Head of caudate nucleus (tissue), 42 donors: ENCODE results near the gene UBXN2A.
"Not testable (repeated sequence)": the region's sequence is repeated elsewhere in the genome, so short reads cannot be mapped to it uniquely, and the experiment has no call there.

Experiments
- DNase-seq, 42 donors: peaks; one replicate each; pipeline versions ENCODE4 v3.0.0 to v3.0.0-alpha.2; 2020 to 2021; ENCODE audit warnings: mixed read lengths in 7 of 42
- intact Hi-C: fragments of 100-400 bp; cut with DNase I; formaldehyde crosslinking; loops from one replicate; pipeline ENCODE4 v1.15.0; 2022

UBXN2A gene

DNA sequence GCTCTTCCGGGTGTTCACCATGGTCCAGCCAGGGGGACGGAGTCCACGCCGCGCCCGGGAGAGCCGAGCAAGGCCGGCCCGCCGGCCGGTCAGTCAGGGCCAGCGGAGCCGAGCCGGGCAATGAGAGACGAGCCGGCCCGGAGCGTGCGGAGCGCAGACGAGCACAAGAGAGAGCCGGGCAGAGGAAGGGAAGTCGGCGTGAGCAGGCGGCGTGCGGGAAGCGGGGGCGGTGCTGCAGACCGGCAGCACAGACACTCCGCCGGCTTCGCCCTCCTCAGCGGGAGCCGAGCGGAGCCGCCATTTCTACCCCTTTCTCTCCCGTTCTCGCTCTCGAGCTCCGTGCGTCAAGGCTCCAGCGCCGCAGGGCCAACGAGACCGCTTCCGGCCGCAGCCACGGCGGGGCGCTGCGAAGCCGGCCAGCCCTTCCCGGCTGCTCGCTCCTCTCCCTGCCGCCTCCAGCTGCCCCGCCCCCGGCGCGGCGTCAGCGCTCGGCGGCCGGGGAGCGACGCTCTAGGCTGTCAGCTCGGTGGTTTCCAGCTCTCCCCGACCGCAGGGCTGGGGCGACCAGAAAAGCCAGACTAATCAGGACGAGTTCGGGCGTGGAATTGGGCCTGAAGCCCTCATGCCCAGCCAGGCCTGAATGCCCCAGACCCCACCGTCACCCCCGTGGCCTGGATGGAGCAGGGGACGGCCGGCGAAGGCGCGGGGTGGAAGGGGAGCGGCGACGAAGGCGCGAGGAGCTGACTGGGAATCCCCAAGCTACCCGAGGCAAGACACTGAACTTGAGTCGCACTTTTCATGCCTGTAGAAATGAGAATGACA, 13.3 kb upstream of the UBXN2A start, which contains the start of gene ATAD2B:
TSS of gene ATAD2B (minus strand) at position 374 of the 822 bp plus-strand sequence. CDS start at position 21, 353 bp downstream.
- intact Hi-C loops: loop anchor here (2.0 to 10.0 kb wide), 2 partner anchors 118 to 150 kb away; partner anchors contain the start of genes FKBP1B, SF3B6 and WDCP
- peak; percentile 73 to 97 (median 92) for DNase-seq

DNA sequence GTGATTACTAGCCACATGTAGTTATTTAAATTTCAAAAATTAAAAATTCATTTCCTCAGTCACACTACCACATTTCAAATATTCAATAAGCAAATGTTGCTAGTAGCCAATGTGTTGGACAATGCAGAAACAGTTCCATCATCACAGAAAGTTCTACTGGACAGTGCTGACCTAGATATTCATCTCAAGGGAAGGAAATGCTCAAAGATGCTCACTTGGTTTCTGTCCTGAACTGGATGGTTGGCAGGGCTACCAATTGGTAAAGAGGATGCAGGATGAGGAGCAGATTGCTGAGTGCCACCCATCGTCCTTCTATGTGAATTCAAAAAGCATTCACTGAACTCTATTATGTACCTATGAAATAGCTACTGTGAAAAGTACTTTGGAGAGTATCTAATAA, 6.0 kb upstream of the UBXN2A start:
- no peak for DNase-seq
- intact Hi-C loops: no loop called here

DNA sequence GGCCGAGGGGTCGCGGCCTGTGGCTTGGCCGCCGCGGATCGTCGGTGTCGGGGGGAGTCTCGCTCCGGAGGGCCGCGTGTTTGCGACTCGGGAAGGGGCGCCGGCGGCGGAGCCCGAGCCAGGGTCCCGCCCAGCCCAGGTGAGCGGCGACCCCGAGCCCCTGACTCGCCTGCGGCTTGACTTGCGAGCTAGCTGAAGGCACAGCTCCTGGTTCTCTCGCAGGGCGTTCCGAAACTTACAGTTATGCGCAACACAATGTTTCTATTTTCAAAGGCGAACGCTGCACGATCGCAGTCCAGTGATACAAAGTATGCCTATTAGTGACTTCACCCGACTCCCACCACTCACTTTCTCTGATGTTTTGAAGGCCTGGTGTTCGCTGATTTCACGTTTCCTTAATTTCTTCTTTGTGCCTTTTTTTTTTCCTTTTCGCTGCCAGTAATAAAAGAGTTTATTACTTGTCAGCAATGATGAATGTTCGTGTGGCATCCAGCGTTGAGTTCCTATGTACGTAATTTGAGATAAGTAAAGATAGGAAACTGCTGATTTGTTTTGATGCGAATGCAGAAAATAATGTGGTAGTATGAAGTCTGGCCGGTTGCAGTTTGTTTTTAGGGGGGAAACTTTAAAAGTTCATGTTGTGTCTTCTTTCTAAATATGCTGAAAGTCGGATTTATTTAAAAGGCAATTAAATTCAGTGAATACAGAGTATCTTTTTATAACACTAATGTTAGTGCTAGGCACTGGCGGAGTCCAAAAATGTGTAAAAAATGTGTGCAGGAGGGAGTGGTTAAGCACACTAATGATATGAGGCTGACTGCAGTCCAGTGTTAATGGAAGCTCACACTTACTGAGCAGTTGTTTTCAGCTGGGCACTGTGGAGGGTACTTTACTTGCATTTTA, 706 bp downstream of the UBXN2A start:
- peak in 30 of 42 donors; percentile 6 to 66 (median 32) for DNase-seq
- intact Hi-C loops: no loop called here

DNA sequence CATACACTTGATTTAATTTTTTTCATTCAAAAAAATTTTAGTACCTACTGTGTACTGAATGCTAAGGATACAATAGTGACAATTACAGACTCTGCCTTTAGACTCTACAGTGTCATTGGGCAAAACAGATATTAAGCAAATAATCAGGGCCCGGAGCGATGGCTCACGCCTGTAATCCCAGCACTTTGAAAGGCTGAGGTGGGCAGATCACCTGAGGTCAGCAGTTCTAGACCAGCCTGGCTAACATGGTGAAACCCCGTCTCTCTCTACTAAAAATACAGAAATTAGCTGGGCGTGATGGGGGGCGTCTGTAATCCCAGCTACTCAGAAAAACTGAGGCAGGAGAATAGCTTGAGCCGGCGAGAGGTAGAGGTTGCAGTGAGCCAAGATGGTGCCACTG, 1.4 kb downstream of the UBXN2A start:
- intact Hi-C loops: no loop called here
- DNase-seq: no peak

DNA sequence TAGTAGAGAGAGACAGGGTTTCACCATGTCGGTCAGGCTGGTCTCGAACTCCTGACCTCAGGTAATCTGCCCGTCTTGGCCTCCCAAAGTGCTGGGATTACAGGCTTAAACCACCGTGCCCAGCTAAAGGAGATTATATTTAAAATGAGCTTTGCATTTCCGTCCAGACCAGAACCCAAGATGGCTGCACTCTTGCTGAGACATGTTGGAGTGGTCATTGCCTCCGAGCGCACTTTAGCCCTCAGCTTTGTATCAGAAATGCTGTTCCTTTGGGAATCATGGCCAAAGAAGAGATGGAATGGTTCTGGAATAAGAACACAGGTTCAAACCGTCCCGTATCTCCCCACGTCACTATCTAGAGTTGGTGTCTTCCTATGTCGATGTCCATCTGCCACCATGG, 3.4 kb downstream of the UBXN2A start:
- intact Hi-C loops: no loop called here

DNA sequence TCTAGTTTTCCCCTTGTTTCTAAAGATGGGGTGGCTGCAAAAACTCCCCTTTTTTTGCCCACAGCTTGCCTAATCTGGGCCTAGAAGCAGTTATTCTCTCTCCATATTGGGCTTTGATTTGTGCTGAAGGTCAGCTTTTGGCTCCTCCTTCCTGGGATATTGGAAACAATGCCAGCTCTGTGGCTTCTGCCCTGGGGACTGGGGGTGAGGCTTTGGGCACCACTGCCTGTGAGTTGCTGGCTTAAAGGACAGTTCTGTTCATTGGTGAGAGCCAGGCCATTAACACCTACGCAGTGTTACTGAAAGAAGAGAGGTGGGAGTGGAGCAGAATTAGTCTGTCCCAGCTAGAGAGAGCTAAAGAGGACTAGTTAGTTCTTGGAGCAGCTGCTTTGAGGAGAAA, 4.3 kb downstream of the UBXN2A start:
- DNase-seq: peak in 33 of 42 donors; percentile 12 to 78 (median 50)
- intact Hi-C loops: no loop called here

More for the DNA sequence above, 3.4 kb downstream of the UBXN2A start:
- DNase-seq: no peak

DNA sequence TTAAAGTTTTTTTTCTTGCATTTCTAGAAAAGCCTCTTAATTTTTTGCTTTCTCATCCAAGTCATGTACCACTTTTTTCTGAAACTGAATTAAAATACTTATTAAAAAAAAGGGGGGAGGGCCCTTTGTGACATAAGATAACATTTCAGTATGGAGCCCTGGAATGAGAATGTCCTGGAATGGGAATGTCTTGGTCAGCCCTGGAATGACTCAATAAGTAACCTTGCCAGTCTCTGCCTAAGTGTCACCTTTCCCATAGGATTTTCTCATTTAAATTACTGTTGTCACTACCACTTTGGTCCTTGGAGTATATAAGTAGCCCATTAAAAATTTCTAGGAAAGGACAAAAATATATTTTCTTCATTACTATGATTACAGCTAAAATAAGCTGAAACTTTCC, 4.7 kb downstream of the UBXN2A start:
- intact Hi-C loops: no loop called here
- DNase-seq: no peak

DNA sequence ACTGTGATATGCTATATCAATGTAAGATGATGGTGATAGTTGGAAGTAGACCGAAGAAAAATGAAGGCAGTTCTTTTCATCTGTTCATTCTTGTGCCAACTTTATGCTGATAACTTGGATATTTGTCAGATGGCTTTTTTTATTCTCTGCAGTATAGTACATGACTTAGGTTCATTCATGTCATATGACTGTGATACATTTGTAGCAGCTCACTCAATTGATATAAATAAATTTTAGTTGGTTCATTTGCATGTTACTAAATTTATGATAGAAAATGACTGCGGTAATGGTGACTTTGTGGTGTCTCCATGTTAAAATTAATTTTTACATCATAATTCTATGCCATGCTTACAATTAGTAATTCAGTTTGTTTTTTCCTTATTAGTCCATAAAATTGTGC, 7.1 kb downstream of the UBXN2A start:
- DNase-seq: no peak
- intact Hi-C loops: no loop called here

DNA sequence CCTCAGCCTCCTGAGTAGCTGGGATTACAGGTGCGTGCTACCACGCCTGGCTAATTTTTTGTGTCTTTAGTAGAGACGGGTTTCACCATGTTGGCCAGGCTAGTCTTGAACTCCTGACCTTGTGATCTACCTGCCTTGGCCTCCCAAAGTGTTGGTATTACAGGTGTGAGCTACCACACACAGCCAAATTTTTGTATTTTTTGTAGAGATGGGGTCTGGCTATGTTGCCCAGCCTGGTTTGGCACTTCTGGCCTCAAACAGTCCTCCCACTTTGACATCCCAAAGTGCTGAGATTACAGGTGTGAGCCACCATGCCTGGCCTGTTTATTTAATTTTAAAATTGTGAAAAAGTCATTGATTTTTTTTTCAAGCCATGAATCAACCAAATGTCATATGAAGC, 12.3 kb downstream of the UBXN2A start:
- intact Hi-C loops, DNase-seq: not testable (repeated sequence)

DNA sequence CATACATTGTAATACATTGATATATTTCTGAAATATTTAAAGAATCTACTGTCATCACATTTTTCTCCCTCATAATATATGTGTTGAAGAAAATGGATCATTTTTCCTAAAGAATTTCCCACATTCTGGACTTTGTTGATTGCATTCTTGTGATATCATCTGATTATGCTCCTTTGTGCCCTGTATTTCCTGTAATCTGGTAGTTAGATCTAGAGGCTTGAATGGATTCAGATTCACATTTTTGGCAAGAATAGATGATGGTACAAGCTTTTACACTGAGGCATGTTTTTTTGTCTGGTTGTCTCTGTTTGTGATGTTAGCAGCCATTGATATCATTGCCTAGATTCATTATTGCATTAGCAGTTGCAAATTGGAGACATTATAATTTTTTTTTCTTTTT, 13.4 kb downstream of the UBXN2A start:
- DNase-seq: no peak
- intact Hi-C loops: no loop called here

DNA sequence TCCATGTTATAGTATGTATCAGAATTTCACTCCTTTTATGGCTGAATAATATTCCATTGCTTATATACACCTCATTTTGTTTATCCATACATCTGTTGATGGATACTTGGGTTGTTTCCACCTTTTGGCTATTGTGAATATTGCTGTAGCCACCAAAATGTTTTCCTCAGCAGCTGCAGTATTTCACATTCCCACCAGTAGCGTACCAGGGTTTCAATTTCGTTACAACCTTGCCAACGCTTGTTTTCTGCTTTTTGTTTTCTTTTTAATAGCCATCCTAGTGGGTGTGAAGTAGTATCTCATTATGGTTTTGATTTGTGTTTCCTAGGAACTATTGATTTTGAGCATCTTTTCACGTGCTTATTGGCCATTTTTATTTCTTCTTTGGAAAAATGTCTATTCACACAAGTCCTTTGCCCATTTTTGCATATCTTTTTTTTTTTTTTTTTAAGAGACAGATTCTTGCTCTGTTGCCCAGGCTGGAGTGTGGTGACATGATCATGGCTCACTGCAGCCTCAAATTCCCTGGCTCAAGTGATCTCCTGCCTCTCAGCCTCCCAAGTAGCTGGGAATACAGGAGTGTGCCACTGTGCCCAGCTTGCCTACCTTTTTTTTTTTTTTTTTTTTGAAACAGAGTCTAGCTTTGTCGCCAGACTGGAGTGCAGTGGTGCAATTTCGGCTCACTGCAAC, 14.2 kb downstream of the UBXN2A start:
- no peak for DNase-seq
- intact Hi-C loops: no loop called here

DNA sequence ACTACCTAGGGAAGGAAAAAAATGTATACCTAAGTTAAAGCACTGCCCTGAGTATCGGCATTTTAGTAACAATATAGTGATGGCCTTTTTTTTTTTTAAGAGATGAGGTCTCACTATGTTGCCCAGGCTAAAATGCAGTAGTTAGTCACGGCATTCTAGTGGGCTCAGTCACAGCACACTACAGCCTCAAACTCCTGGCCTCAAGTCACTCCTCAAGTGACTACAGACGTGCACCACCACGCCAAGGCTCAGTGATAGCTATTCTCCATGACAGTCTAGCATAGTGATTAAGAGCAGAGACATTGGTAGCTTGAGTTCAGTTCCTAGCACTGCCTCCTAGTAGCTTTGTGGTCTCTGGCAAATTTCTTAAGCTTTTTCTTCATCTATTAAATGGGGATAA, 27.6 kb downstream of the UBXN2A start:
- DNase-seq: no peak
- intact Hi-C loops: no loop called here

DNA sequence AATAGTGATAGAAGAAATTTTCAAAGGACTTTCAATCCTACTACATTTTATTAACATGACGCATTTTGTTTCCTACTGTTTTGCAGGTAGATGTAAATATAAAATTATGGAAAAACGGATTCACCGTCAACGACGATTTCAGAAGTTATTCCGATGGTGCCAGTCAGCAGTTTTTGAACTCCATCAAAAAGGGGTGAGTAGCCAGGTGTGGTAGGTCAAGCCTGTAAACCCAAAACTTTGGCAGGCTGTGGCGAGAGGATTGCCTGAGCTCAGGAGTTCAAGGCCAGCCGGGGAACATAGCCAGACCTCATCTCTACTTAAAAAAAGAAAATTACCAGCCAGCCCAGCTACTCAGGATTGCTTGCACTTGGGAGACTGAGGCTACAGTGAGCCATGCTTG, 36.6 kb downstream of the UBXN2A start:
- DNase-seq: no peak
- intact Hi-C loops: no loop called here

DNA sequence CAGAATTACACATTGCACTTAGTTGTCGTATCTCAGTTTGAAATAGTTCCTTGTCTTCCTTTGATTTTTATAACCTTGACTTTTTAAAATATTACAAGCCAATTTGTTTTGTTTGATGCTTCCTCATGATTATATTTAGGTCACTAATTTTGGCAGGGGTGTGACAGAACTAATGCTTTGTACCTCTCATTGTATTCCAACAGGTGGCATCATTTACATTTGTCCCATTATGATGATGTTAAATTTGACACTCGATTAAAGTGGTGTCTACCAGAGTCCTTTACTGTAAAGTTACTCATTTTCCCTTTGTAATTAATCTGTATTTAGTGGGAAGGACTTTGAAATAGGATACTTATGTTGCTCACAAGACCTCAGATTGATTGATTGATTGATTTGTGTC, 48.1 kb downstream of the UBXN2A start:
- no peak for DNase-seq

DNA sequence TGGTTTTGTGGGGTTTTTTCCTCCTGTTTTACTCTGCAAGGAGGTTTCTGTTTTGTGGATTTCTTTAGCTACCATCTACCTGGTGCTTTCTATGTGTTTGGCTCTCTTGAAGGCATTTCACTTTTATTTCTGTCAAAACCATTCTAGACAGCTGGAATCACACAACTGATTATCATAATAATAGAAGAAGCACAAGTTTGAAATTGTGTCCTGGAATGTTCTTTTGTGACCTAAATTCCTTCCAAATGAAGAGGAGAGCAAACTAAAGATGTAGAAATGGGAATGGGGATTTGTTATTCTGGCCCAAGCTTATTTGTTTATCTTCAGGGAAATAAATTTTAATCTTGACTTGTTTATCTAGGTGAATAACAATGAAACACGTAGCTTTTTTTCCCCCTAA, 52.7 kb downstream of the UBXN2A start:
- intact Hi-C loops: no loop called here
- DNase-seq: no peak

More for the DNA sequence above, 48.1 kb downstream of the UBXN2A start:
- intact Hi-C loops: no loop called here

DNA sequence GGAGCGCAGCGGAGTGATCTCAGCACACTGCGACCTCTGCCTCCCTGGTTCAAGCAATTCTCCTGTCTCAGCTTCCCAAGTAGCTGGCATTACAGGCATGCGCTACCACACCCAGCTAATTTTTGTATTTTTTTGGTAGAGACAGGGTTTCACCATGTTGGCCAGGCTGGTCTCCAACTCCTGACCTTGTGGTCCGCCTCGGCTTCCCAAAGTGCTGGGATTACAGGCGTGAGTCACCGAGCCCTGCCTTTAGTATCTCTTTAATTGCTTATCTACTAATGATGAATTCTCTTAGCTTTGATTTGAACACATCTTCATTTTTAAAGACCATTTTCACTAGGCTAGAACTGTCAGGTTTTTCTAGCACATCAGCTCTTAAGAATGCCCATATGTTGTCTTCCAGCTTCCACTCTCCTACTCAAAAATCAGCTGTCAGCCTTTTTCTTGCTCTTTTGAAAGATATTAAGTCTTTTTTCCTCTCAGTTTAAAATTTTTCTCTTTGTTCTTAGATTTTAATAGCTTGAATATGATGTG, 53.5 kb downstream of the UBXN2A start:
- DNase-seq: no peak
- intact Hi-C loops: no loop called here

DNA sequence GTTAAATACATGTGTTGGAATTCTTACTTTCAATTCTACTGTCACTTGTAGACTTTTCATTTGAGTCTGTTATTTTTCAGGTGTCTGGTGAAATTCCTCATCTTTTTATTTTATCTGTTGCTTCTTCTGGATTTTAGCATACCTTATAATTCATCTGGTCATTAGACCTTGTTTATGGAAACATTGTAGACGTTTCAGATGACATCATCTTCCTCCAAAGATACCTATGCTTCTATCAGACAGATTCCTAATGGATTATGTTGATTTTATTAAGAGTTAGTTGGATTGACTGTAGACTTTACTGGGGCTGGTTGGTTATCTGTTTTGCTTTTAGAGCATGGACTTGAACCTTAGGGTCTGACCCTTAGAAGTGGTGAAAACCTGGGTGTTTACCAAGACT, 54.3 kb downstream of the UBXN2A start:
- DNase-seq: no peak
- intact Hi-C loops: no loop called here

DNA sequence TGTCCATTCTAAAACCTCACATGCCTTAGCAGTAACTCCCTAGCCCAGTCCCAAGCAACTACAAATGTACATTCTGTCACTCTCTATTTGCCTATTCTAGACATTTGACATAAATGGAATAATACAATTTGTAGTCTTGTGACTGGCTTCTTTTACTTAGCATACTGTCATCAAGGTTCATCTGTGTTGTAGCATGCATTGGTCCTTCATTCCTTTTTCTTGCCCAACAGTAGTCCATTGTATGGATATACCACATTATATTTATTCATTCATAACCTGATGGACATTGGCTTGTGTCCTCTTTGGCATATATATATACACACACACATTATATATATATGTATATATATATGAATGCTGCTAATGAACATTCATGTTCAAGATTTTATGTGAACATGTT, 67.4 kb downstream of the UBXN2A start:
- no peak for DNase-seq
- intact Hi-C loops: no loop called here

DNA sequence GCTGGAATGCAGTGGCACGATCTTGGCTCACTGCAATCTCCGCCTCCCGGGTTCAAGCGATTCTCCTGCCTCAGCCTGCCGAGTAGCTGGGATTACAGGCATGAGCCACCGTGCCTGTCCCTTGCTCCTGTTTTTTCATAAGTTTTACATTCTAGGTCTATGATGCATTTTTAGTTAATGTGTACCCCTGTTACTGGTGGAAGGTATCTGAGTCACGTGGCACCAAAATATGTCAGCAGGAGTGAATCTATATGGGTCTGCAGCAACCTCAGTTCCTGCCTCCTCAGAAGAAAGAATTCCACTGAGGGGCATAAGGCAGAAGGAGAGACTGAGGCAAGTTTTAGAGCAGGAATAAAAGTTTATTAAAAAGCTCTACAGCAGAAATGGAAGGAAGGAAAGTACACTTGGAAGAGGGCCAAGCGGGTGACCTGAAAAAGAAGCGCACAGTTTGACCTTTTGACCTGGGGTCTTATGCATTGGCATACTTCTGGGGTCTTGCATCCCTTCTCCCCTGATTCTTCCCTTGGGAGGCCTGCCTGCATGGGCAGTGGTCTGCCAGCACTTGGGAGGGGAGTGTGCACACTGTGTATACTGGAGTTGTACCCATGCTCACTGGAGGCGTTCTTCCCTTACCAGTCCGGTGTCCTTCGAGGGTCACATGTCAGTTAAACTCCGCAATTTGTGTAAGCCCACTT, 68.6 kb downstream of the UBXN2A start:
- intact Hi-C loops: no loop called here
- DNase-seq: no peak
